GM12864 (cell line): ENCODE results near the gene MTOR.

Experiments
- DNase-seq: peaks from one replicate; pipeline ENCODE4 v3.0.0-alpha.2; 2011; ENCODE audit warnings: low read depth
- H3K4me3 ChIP-seq: 2 replicates; pipeline ENCODE4 v1.5.1; 2011; ENCODE audit warnings: mild to moderate bottlenecking, low read depth, low read length, control low read depth
- TF ChIP-seq, protein P1 (sequence below): IDR thresholded peaks from 2 replicates; pipeline ENCODE4 v1.5.1; 2011; ENCODE audit warnings: low read depth, mild to moderate bottlenecking, moderate library complexity, low read length, control low read depth, inconsistent platforms; ENCODE audit errors: missing control alignments

MTOR gene

DNA sequence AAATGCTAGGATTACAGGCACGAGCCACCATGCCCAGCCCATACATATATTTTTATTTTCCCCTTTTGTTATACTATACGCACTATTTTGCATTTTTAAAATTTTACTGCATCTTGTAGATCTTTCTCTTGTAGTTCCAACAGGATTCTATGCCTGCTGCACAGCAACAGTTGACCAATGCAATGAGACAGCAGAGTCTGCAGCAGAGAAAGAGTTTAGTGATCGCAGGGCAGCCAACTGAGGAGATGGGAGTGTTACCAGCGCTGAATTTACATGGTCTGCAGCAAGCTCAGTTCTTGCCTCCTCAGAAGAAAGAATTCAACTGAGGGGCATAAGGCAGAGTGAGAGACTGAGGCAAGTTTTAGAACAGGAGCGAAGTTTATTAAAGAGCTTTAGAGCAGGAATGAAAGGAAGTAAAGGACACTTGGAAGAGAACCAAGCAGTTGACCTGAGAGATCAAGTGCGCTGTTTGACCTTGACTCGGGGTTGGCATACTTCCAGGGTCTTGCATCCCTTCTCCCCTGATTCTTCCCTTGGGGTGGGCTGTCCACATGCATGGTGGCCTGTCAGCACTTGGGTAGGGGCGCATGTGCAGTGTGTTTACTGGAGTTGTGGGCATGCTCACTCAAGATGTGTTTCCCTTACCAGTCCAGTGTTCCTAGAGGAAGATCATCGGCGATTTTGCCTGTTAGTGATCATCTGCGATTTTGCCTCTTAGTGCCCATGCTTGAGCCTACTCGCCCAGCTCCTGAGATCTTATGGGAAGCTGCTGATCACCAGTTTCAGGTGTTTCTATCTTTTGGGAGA, 4.1 kb upstream of the MTOR start:
- no peak for DNase-seq
- H3K4me3 ChIP-seq, result no peak overlapping the region
- TF ChIP-seq, protein P1, sequence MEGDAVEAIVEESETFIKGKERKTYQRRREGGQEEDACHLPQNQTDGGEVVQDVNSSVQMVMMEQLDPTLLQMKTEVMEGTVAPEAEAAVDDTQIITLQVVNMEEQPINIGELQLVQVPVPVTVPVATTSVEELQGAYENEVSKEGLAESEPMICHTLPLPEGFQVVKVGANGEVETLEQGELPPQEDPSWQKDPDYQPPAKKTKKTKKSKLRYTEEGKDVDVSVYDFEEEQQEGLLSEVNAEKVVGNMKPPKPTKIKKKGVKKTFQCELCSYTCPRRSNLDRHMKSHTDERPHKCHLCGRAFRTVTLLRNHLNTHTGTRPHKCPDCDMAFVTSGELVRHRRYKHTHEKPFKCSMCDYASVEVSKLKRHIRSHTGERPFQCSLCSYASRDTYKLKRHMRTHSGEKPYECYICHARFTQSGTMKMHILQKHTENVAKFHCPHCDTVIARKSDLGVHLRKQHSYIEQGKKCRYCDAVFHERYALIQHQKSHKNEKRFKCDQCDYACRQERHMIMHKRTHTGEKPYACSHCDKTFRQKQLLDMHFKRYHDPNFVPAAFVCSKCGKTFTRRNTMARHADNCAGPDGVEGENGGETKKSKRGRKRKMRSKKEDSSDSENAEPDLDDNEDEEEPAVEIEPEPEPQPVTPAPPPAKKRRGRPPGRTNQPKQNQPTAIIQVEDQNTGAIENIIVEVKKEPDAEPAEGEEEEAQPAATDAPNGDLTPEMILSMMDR, result no peak

DNA sequence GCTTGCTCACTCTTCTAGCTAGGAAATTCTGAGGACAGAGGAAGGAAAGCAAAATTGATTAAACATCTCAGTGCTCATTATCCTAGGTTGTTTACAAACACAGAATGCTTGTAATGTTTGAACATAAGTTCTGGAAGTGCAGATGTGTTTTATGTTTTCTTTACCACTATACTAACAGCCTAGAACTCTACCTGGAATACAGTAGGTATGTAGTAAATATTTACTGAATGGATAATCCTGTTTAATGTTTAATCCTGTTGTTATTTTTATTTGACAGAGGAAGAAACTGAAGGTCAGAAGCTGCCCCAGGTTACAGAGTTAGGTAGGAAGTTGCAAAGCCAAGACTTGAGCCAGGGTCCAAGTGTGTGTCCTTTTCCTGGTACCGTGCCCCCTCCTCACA, 6.1 kb downstream of the MTOR start:
- TF ChIP-seq, protein P1, result no peak
- DNase-seq, result no peak
- H3K4me3 ChIP-seq, result no peak overlapping the region

DNA sequence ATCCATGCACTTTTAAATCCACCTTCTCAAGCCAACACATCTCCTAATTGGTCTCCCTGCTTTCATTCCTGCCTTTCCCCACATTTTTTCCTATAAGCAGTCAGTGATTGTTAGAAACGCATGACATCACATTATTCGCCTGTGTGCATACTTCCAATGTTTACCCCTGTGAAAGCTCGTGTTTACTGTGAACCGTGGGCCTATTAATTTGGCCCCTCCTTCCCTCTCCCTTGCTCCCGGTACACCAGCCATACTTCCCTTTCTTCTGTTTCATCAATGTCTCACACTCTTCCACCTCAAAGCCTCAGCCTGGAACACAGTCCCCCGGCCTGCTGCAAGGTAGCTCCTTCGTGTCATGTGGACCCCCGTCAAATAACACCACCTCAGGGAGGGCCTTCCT, 9.1 kb downstream of the MTOR start:
- H3K4me3 ChIP-seq, result no peak overlapping the region
- DNase-seq, result no peak
- TF ChIP-seq, protein P1, result no peak

DNA sequence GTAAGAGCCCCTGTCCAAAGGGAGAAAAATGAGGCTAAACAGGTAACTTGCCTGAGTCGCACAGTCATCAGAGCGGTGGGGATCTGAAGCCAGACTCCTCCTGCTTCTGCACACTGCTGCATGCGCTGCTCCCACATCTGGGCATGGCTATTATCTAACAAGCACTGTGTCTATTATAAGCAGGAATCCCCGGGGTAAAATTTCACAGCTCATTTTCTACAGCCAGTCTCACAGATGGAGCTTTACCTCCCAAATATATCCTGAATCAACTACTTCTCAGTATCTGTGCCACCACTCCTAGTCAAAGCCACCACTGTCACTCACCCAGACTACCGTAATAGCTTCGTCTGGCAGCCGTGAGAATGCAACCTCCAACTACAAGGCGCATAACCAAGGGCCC, 9.8 kb downstream of the MTOR start:
- no peak overlapping the region for H3K4me3 ChIP-seq
- TF ChIP-seq, protein P1, result no peak
- DNase-seq, result no peak

DNA sequence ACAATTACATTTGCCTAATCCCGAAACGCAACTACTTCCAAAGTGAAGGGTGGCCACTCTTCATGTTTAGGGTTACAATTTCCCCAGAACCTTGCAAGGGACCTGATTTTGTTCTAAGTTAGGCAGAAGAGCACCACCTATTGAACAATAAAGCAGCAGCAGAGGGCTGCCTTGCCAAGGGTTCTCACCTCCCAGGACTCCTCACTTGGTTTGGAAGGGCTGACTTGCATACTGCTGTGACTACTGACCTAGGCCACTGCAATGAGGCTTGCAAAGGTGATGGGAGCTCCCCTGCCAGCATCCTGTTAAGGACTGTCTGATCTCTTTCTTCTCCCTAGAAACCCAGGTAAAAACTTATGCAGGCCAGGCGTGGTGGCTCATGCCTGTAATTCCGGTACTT, 14.2 kb downstream of the MTOR start:
- H3K4me3 ChIP-seq, result no peak overlapping the region
- TF ChIP-seq, protein P1, result no peak
- no peak for DNase-seq

DNA sequence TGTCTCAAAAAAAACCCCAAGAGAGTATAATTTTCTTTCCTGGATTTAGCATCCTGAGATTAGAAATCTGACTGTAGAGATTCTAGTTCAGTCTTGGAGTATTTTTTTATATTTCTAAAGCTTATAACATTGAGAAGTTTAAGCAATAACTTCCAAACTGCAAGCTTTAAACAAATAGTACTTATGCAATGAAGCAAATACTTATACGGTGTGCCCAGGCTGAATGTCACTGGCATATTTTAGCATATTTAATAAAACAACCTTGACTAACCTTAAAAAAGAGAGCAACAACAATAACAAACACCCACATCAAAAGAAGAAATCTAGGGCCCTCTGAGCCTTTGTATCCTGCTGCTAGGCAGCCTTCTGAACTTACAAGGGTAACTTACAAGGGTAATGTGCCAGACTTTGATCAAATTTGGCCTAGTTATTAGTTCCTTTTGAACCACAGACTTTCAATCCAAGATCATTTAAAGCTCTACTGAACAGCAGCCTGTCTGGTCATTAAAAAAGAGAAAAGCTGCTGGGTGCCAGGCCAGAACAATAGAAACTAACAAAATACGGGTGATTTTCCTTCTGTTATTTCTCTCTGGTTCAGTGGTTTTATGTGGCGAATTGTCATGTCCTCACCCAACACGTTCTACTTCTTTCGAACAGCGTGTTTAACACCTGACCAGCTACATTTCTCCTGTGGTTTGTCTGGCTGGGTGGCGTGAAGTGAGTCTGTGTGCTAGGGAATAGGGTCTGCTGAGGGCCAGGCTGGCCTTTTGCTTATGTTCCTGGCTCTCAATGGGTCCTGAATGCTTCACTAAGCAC, 16.2 kb downstream of the MTOR start:
- DNase-seq, result no peak
- TF ChIP-seq, protein P1, result no peak
- no peak overlapping the region for H3K4me3 ChIP-seq
